Neural cell (in vitro differentiated cells): ENCODE data around the gene MFSD1. TPM values are rescaled to one million over a fixed set of nuclear protein-coding genes. Genes with fewer than 3 reads are reported as not detected.

Experiments used
- H2AFZ ChIP-seq: fragments of 200-600, 300-800 bp; sonication (generic), shearing (Covaris generic); 2 replicates; pipeline ENCODE4 v1.6.0; 2014; ENCODE audit warnings: low read depth, mild to moderate bottlenecking, antibody characterized with exemption, low read length, moderate library complexity
- H3F3A ChIP-seq: fragments of 200-600 bp; shearing (Covaris generic); 2 replicates; pipeline ENCODE4 v1.6.1; 2016; ENCODE audit warnings: mild to moderate bottlenecking, moderate library complexity, mixed read lengths, antibody characterized with exemption, low read length; ENCODE audit not compliant: insufficient read depth, poor library complexity, severe bottlenecking
- H3K27ac ChIP-seq: fragments of 200-600, 300-800 bp; sonication (generic), shearing (Covaris generic); 2 replicates; pipeline ENCODE4 v1.5.1; 2014; ENCODE audit warnings: mild to moderate bottlenecking, low read length, moderate library complexity
- H3K27me3 ChIP-seq: fragments of 300-800, 200-600 bp; sonication (generic), shearing (Covaris generic); 2 replicates; pipeline ENCODE4 v1.6.0; 2014; ENCODE audit warnings: mild to moderate bottlenecking, low read depth, low read length, moderate library complexity; ENCODE audit not compliant: insufficient read depth
- H3K36me3 ChIP-seq: fragments of 300-800, 200-600 bp; sonication (generic), shearing (Covaris generic); 2 replicates; pipeline ENCODE4 v1.5.1; 2014; ENCODE audit warnings: mild to moderate bottlenecking, antibody characterized with exemption, low read length, moderate library complexity; ENCODE audit not compliant: insufficient read depth
- H3K4me2 ChIP-seq: fragments of 300-800, 200-600 bp; sonication (generic), shearing (Covaris generic); 2 replicates; pipeline ENCODE4 v1.6.0; 2014; ENCODE audit warnings: mild to moderate bottlenecking, low read length
- H3K4me3 ChIP-seq: fragments of 300-800, 200-600 bp; sonication (generic), shearing (Covaris generic); 2 replicates; pipeline ENCODE4 v1.5.1; 2014; ENCODE audit warnings: mild to moderate bottlenecking, low read length, moderate library complexity
- H3K79me2 ChIP-seq: fragments of 200-600 bp; shearing (Covaris generic); replicated peaks from 2 replicates; pipeline ENCODE4 v1.6.0; 2014; ENCODE audit warnings: mild to moderate bottlenecking, low read length, moderate library complexity; ENCODE audit not compliant: insufficient read depth
- H3K9ac ChIP-seq: fragments of 300-800, 200-600 bp; sonication (generic), shearing (Covaris generic); 2 replicates; pipeline ENCODE4 v1.6.1; 2016; ENCODE audit warnings: mild to moderate bottlenecking, low read length, mixed read lengths
- H3K9me2 ChIP-seq: fragments of 200-600 bp; shearing (Covaris generic); 2 replicates; pipeline ENCODE4 v1.6.1; 2016; ENCODE audit warnings: mild to moderate bottlenecking, low read length, mixed read lengths; ENCODE audit not compliant: insufficient read depth
- H3K9me3 ChIP-seq: fragments of 200-600, 300-800 bp; sonication (generic), shearing (Covaris generic); 2 replicates; pipeline ENCODE4 v1.6.1; 2016; ENCODE audit warnings: mild to moderate bottlenecking, mixed run types, low read length, moderate library complexity, mixed read lengths
- H4K20me1 ChIP-seq: fragments of 200-600 bp; shearing (Covaris generic); 2 replicates; pipeline ENCODE4 v1.6.1; 2016; ENCODE audit warnings: mild to moderate bottlenecking, mixed run types; ENCODE audit not compliant: insufficient read depth
- CTCF ChIP-seq: fragments of 450-650 bp; IDR thresholded peaks from 2 replicates; pipeline ENCODE4 v1.5.1; 2014; ENCODE audit warnings: antibody characterized with exemption, mild to moderate bottlenecking, moderate library complexity; ENCODE audit not compliant: poor library complexity, severe bottlenecking
- EP300 ChIP-seq: fragments of 450-650 bp; conservative IDR thresholded peaks from 2 replicates; pipeline ENCODE4 v1.6.1; 2014; ENCODE audit warnings: antibody characterized with exemption, mild to moderate bottlenecking, moderate library complexity; ENCODE audit not compliant: poor library complexity, severe bottlenecking
- EZH2 ChIP-seq: fragments of 200-600, 300-800 bp; shearing (Covaris generic), sonication (generic); IDR thresholded peaks from 2 replicates; pipeline ENCODE4 v1.6.1; 2014; ENCODE audit warnings: antibody characterized with exemption, low read length, borderline replicate concordance, mild to moderate bottlenecking; ENCODE audit not compliant: insufficient read depth, poor library complexity, severe bottlenecking
- MXI1 ChIP-seq: fragments of 450-650 bp; conservative IDR thresholded peaks from 2 replicates; pipeline ENCODE4 v1.6.1; 2014; ENCODE audit warnings: antibody characterized with exemption, mild to moderate bottlenecking; ENCODE audit not compliant: poor library complexity, severe bottlenecking
- POLR2AphosphoS5 ChIP-seq: IDR thresholded peaks from 2 replicates; pipeline ENCODE4 v1.6.1; 2012
- RAD21 ChIP-seq: fragments of 450-650 bp; conservative IDR thresholded peaks from 2 replicates; pipeline ENCODE4 v1.6.1; 2014; ENCODE audit warnings: antibody characterized with exemption, mild to moderate bottlenecking, moderate library complexity
- SMC3 ChIP-seq: fragments of 450-650 bp; conservative IDR thresholded peaks from 2 replicates; pipeline ENCODE4 v1.6.1; 2014; ENCODE audit warnings: antibody characterized with exemption, mild to moderate bottlenecking, moderate library complexity; ENCODE audit not compliant: poor library complexity
- TAF1 ChIP-seq: IDR thresholded peaks from 2 replicates; pipeline ENCODE4 v1.6.1; 2012; ENCODE audit warnings: low read depth
- polyA plus RNA-seq: library from polyadenylated mRNA; depleted of rRNA; stranded (reverse); fragments of >200 nt; gene quantifications from 2 replicates; pipeline ENCODE4 v1.2.3, GENCODE V29; 2014
- TF ChIP-seq, protein P1 (sequence below): IDR thresholded peaks from 2 replicates; pipeline ENCODE4 v1.6.1; 2012; ENCODE audit warnings: borderline replicate concordance

MFSD1 gene
- polyA plus RNA-seq, 1 donor from 2014 or later = 107 TPM

DNA sequence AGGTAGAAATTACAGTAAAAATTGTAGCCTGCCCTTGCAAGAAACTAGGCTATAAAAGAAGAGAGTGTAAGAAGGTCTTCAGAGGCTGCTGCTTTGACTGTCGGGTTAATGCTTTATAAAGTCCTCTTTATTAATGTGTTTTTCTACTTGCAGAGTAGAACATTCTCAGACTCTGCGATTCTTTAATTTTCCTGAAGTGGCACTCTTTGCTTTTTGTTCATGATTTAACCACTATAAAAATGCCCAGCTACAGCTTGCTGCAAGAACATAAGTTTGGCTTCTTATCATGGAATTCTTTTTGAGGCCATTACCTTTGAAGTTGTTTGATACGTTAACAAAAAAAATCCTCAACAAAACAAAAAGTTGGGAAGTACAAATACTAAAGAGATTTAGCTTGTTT, 33.8 kb downstream of the MFSD1 start:
- TF ChIP-seq, protein P1, sequence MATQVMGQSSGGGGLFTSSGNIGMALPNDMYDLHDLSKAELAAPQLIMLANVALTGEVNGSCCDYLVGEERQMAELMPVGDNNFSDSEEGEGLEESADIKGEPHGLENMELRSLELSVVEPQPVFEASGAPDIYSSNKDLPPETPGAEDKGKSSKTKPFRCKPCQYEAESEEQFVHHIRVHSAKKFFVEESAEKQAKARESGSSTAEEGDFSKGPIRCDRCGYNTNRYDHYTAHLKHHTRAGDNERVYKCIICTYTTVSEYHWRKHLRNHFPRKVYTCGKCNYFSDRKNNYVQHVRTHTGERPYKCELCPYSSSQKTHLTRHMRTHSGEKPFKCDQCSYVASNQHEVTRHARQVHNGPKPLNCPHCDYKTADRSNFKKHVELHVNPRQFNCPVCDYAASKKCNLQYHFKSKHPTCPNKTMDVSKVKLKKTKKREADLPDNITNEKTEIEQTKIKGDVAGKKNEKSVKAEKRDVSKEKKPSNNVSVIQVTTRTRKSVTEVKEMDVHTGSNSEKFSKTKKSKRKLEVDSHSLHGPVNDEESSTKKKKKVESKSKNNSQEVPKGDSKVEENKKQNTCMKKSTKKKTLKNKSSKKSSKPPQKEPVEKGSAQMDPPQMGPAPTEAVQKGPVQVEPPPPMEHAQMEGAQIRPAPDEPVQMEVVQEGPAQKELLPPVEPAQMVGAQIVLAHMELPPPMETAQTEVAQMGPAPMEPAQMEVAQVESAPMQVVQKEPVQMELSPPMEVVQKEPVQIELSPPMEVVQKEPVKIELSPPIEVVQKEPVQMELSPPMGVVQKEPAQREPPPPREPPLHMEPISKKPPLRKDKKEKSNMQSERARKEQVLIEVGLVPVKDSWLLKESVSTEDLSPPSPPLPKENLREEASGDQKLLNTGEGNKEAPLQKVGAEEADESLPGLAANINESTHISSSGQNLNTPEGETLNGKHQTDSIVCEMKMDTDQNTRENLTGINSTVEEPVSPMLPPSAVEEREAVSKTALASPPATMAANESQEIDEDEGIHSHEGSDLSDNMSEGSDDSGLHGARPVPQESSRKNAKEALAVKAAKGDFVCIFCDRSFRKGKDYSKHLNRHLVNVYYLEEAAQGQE = no peak
- TF ChIP-seq SMC3 = no peak
- TF ChIP-seq CTCF = no peak
- TF ChIP-seq POLR2AphosphoS5 = no peak
- TF ChIP-seq RAD21 = no peak
- no peaks in the 10 kb centered on the region for H3K9me3 ChIP-seq
- no peak overlapping the region for H2AFZ ChIP-seq

DNA sequence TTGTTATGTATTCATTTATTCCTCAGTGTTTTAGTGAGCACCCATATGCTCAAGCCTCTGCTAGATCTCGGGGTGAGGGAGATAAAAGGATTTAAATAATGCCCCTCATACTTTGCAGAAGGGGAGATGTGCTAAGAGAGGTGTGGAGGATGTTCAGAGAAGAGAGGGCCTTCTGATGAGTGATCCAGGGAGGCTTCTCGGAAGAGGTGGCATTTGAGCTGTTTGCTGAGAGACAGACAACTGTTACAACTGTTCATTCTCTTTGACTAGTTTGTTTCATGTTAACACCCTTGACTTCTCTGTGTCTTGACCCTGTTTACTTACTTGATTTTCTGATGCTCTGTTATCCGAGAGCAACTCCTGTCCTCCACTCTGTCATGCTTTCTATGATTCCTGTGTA, 34.5 kb downstream of the MFSD1 start:
- H3K9me3 ChIP-seq = no peaks in the 10 kb centered on the region
- TF ChIP-seq RAD21 (no peak), MXI1 (no peak), EP300 (no peak), SMC3 (no peak), EZH2 (no peak), CTCF (no peak), TAF1 (no peak), POLR2AphosphoS5 (no peak)
- TF ChIP-seq, protein P1 = no peak

More for the DNA sequence above, 33.8 kb downstream of the MFSD1 start:
- Histone ChIP-seq H3F3A (no peaks in the 10 kb centered on the region), H3K4me3 (no peak overlapping the region), H3K4me2 (no peak overlapping the region), H3K27me3 (no peaks in the 10 kb centered on the region), H4K20me1 (no peaks in the 10 kb centered on the region), H3K79me2 (no peaks in the 10 kb centered on the region), H3K36me3 (no peaks in the 10 kb centered on the region), H3K27ac (no peak overlapping the region), H3K9me2 (no peaks in the 10 kb centered on the region), H3K9ac (no peak overlapping the region)

More for the DNA sequence above, 34.5 kb downstream of the MFSD1 start:
- Histone ChIP-seq H3K36me3 (no peaks in the 10 kb centered on the region), H3K4me2 (no peak overlapping the region), H3F3A (no peaks in the 10 kb centered on the region), H2AFZ (no peak overlapping the region), H3K79me2 (no peaks in the 10 kb centered on the region), H3K27me3 (no peaks in the 10 kb centered on the region), H3K27ac (no peak overlapping the region), H3K4me3 (no peak overlapping the region), H3K9me2 (no peaks in the 10 kb centered on the region), H4K20me1 (no peaks in the 10 kb centered on the region), H3K9ac (no peak overlapping the region)
